Caki2 (cell line): ENCODE measurements around the gene AHCYL2. TPM values are rescaled to one million over a fixed set of nuclear protein-coding genes. Genes with fewer than 3 reads are reported as not detected.
A peak's percentile ranks its signal among the peaks of the same experiment; 100 is the strongest.
"Not testable (repeated sequence)": the region's sequence is repeated elsewhere in the genome, so short reads cannot be mapped to it uniquely, and the experiment has no call there.

Experiments
- DNase-seq: peaks from one replicate; pipeline ENCODE4 v3.0.0-alpha.2; 2015; ENCODE audit warnings: low read depth
- in situ Hi-C: cut with HindIII; loops from 2 replicates; pipeline ENCODE4 v1.10.0; 2016; ENCODE audit warnings: low sequenced_read_pairs, low pct_unique_long_range_greater_than_20kb, mixed read lengths
- total RNA-seq: library from RNA; depleted of rRNA; stranded (reverse); fragments of >200 nt; shearing (Covaris generic); gene quantifications from 2 replicates; pipeline ENCODE4 v1.2.3, GENCODE V29; 2014; ENCODE audit warnings: low replicate concordance

The AHCYL2 gene
- total RNA-seq, 1 experiment from 2014 or later, result 3.9 TPM

- no peak for DNase-seq
- in situ Hi-C loops, result no loop called here
Measured at GRCh38 chr7:129362496-129362895, 137.7 kb downstream of the AHCYL2 start.

GRCh38 chr7:129367349-129367699 is 142.5 kb downstream of the AHCYL2 start:
- DNase-seq, result no peak
- in situ Hi-C loops, result no loop called here

GRCh38 chr7:129367700-129368388 is 143.0 kb downstream of the AHCYL2 start:
- in situ Hi-C loops, result no loop called here
- DNase-seq, result peak; percentile 48

- in situ Hi-C loops, result no loop called here
- no peak for DNase-seq
Measured at GRCh38 chr7:129368389-129368986, 143.7 kb downstream of the AHCYL2 start.

GRCh38 chr7:129369447-129369846 is 144.6 kb downstream of the AHCYL2 start:
- DNase-seq, in situ Hi-C loops: not testable (repeated sequence)

- DNase-seq, result no peak
- in situ Hi-C loops, result no loop called here
Measured at GRCh38 chr7:129370812-129371211, 146.0 kb downstream of the AHCYL2 start.

GRCh38 chr7:129371487-129371886 is 146.7 kb downstream of the AHCYL2 start:
- in situ Hi-C loops, result no loop called here
- no peak for DNase-seq

- in situ Hi-C loops, result no loop called here
Measured at GRCh38 chr7:129373651-129374428, 149.0 kb downstream of the AHCYL2 start.

GRCh38 chr7:129375141-129375938 is 150.5 kb downstream of the AHCYL2 start:
- DNase-seq, result no peak

More at GRCh38 chr7:129373651-129374428, 149.0 kb downstream of the AHCYL2 start:
- DNase-seq, result no peak

GRCh38 chr7:129376076-129376777 is 151.4 kb downstream of the AHCYL2 start:
- in situ Hi-C loops, result no loop called here
- no peak for DNase-seq

More at GRCh38 chr7:129375141-129375938, 150.5 kb downstream of the AHCYL2 start:
- in situ Hi-C loops, result no loop called here

- in situ Hi-C loops, result no loop called here
Measured at GRCh38 chr7:129376778-129377700, 152.2 kb downstream of the AHCYL2 start.

GRCh38 chr7:129381710-129382484 is 157.1 kb downstream of the AHCYL2 start:
- no peak for DNase-seq
- in situ Hi-C loops, result no loop called here

More at GRCh38 chr7:129376778-129377700, 152.2 kb downstream of the AHCYL2 start:
- no peak for DNase-seq

GRCh38 chr7:129383542-129384132 is 158.8 kb downstream of the AHCYL2 start:
- in situ Hi-C loops, result no loop called here
- no peak for DNase-seq

GRCh38 chr7:129385116-129385515 is 160.3 kb downstream of the AHCYL2 start:
- in situ Hi-C loops, result no loop called here
- no peak for DNase-seq

- no peak for DNase-seq
Measured at GRCh38 chr7:129385598-129385997, 160.8 kb downstream of the AHCYL2 start.

GRCh38 chr7:129386506-129386905 is 161.7 kb downstream of the AHCYL2 start:
- DNase-seq, result no peak
- in situ Hi-C loops, result no loop called here

More at GRCh38 chr7:129385598-129385997, 160.8 kb downstream of the AHCYL2 start:
- in situ Hi-C loops, result no loop called here
